Measurements from ENCODE around the gene AMFR.

GRCh38 chr16:56357241-56357764, 68.0 kb downstream of the AMFR start:
- TF ChIP-seq POLR2AphosphoS5 (IDR thresholded peaks at IDR 0.05; ENCODE audit: low read depth, low read length) (no peak), TAF1 (IDR thresholded peaks at IDR 0.05; ENCODE audit: borderline replicate concordance, low read depth, low read length) (no peak)

Data from GM12892 (cell line).